DMS79 treated with DMSO at 0.1 percent for 48 hours (cell line): ENCODE measurements around the gene CHMP1A.
A peak's percentile ranks its signal among the peaks of the same experiment; 100 is the strongest.

Experiments used
- DNase-seq: peaks from one replicate; lab custom pipeline; 2025; lab: John Stamatoyannopoulos, UW

CHMP1A gene

DNA sequence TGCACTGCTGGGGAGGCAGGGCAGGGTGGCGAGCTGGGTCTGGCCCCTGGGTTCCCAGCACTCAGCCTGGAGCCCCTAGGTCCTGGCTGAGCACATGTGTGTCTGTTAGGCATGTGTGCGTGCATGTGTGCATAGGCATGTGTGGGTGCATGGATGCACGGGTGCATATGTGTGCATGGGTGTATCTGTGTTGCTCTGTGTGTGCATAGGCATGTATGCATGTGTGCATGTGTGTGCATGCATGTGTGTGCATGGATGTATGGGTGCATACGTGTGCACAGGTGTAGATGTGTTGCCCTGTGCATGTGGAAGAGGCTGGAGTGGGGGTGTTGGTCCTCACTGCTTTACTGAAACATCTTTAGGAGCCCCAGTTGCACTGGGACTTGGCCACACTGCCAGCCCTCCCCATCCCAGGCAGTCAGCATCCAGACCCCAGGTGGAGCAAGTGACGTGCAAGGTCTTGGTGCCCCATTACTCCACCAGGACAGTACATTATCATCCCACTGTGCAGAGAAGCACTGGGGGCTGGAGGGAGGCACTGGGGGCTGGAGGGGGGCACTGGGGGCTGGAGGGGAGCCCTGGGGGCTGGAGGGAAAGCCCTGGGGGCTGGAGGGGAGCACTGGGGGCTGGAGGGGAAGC lies 54.4 kb downstream of the CHMP1A start:
- DNase-seq = no peak

DNA sequence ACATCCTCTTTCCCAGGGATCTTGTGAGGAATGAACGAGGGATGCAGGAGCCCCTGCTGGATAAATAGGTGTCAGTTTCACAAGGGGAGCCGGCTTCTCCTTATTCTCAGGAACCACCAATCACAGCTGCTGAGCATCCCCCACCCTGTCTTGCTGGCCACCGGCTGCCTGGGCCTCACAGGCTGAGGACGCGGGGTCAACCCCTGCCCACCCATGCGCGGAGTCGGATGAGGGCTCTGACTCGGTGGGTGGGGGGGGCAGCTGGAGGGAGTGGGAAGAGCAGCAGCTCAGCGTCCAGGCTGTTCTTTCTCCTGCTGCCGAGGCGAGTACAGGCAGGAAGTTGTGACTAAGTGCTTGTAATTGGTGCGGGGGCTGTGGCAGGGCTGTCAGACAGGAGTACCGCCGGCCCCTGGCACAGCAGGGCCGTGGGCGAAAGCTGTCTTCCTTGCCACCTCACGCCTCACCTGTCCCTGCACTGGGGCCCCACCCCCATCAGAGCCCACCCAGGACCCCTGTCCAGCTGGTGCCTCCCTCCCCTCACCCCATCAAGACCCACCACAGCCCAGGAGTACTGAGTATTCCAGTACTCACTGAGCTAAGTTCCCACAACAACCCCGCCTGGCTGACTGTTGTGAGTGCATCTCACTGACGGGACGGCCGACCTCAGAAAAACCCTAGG lies 55.1 kb downstream of the CHMP1A start:
- peak; percentile 3 for DNase-seq

DNA sequence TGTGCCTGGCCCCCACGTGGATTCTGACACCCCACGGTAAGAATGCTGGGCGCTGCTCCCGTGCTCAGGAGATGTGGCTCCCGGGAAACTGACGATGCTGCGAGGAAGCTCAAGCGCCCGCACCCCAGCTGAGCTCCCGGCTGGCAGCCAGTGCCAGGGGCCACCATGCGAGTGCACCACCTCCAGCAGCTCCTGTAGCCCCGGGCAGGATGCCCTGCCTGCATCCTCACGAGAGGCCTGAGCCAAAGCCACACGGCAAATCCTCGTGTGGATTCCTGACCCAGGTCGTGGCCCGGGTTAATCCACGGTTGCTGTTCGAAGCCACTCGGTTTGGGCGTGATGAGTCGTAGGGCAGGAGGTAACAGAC lies 55.6 kb downstream of the CHMP1A start:
- no peak for DNase-seq

DNA sequence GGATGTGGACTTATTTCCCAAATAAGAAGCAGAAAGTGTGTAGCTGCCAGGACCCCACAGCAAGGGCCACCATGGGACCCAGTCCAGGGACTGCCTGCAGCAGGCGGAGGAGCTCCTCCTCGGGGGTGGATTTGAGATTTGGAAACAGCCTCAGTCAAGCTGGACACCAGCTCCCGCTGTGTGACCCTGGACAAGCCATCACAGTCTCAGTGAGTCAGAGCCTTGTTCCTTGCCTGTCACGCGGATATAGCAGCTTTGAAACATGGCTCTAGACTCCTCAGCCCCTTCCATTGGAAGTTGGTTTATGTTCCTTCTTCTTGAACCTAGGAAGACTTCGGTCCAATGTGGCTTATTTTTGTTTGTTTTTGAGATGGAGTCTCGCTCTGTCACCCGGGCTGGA lies 56.6 kb downstream of the CHMP1A start:
- no peak for DNase-seq

DNA sequence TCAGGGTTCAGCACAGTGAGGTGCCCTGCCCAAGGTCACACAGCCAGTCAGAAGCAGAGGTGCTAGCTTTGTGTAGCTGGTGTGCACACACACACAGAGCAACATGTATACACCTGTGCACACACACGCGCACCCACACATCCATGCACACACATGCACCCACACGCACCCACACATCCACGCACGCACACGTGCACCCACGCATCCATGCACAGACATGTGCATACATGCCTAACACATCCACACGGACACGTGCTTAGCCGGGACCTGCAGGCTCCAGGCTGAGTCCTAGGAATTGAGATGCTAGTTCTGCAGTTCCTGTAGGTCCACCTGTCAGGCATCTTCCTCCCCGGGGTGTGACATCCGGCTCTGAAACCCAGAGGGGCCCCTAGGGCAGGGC lies 57.1 kb downstream of the CHMP1A start:
- no peak for DNase-seq

DNA sequence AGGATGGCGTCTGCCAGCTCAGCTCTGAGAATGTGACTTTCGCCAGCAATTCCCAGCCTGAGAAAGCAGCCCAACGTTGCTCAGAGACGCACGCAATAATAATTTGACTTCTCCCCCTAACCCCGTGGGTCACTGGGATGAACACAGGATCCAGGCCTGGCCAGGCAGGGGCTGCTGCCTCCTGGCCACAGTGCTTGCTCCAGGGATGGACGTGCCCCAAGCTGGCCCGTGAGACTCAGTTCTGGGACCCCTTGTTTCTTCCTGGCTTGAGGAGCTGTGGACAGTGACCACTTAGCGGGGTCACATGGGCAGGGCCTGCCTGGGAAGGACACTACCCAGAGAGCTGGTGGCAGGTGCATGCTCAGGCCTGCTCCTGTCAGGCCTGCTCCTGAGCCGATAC lies 57.6 kb downstream of the CHMP1A start:
- DNase-seq = no peak

DNA sequence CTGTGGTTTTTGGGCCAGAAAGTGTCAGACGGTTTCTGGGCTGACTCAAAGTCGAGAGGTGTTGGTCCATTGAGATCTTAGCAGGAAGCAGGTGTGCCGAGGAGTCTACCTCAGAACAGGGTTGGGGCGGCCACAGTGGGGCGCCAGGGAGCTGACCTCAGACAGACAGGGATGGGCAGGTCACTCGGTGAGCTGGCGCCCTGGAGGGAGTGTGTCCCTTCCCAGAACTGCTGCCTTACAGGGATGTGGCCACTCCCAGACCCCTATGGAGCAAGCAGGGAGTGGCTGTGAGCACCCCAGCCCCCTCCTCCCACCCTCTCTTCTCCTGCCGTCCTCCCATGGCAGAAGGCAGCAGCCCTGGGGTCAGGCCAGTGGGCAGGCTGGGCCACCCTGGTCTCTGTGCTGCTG lies 58.1 kb downstream of the CHMP1A start:
- DNase-seq = no peak

DNA sequence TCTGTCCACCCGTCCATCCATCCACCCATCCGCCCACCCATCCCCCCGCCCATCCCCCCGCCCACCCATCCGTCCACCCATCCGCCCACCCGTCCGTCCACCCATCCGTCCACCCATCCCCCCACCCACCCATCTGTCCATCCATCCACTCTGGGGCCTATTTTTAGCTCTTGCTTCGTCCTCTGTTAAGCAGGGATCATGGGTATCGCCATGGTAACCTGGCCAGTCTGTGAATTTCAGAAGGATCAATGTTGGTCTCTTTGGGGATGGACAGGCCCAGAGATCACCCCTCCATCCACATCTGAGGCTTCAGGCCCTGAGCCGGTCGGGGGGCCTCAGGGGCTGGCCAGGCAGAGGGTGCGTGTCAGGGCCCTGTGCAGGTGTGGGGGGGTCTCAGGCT lies 59.3 kb downstream of the CHMP1A start:
- DNase-seq = no peak

DNA sequence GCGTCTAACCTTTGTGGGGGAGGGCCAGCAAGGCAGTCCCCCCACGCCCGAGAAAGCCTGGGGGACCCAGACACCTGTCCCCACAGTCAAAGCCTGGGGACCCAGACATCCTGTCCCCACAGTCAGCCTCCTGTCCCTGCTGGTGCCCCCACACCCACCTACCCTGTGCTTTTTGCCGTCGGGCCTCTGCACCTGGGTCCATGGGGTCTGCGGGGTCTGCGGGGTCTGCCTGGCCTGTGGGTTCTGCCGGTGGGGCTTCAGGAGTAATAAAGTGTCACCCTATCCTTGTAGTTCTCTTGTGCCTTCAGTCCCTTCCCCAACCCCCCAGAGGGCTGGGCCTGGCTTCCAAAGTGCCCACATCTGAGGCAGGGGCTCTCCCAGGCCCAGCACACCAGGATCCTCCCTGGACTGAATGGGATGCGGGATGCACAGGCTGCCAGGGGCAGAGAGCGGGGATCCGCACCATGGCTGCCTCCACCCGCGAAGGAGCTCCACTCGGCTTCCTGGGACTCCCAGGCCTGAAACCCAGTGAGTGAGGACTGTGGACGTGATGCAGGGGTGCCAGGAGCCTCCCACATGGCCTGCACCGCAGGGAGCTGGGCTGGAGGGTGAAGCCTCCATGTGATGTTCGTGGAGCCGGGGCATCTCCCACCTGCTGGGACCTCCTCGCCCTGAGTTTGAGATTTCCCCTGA lies 60.4 kb downstream of the CHMP1A start:
- DNase-seq = no peak

DNA sequence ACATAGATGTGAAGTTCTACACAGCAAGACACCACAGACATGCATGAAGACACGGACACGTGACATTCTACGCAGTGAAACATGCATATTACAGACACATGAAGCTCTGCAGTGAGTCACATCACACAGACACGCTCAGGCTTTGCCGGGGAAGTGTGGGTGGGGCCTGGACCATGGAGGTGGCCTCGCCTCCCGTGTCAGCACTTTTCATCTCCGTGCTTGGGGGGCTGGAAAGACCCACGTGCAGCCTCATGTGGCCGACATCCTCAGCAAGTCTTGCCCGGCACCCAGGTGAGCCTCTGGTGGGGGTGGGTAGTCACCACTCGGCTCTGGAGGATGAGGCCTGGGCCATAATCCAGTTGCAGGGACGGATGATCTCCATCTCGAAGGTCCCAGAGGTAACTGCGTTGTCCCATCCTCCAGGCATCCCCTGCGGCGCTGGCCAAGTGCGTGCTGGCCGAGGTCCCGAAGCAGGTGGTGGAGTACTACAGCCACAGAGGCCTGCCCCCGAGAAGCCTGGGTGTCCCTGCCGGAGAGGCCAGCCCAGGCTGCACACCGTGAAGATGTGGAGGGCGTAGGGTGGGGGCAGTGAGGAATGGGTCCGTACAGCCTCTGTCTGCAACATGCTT lies 61.3 kb downstream of the CHMP1A start:
- DNase-seq = no peak

DNA sequence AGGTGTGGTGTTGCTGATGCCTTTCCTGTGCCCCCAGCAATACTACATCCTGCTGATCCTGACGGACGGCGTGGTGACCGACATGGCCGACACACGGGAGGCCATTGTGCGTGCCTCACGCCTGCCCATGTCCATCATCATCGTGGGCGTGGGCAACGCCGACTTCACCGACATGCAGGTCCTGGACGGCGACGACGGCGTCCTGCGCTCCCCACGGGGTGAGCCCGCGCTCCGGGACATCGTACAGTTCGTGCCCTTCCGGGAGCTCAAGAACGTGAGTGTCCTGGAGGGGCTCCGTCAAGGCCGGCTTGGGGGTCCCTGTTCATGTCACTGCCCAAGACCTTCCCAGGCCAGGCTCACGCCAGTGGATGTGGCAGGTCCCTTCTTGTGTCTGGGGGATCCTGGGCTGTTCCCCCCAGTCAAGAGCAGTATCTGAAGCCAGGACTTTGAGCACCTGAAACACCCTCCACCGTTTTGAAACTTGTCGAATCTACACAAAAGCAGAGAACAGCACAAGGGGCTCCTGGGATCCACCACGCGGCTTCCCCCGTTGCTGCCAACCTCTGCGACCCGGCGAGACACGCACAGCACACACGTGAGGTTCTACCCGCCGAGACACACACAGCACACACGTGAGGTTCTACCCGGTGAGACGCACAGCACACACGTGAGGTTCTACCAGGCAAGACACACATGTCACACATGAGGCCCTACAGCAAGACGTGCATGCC lies 62.0 kb downstream of the CHMP1A start:
- no peak for DNase-seq
